KOPT-K1 (cell line): ENCODE data around the gene SYT15.
"Not testable (repeated sequence)": the region's sequence is repeated elsewhere in the genome, so short reads cannot be mapped to it uniquely, and the experiment has no call there.

Experiments
- H3K27ac ChIP-seq: fragments of 200-600 bp; sonication (generic); 2 replicates; pipeline ENCODE4 v1.5.1; 2016; ENCODE audit warnings: antibody characterized with exemption, mild to moderate bottlenecking, low read depth, low read length; ENCODE audit not compliant: poor library complexity, severe bottlenecking
- H3K36me3 ChIP-seq: fragments of 200-600 bp; sonication (generic); 2 replicates; pipeline ENCODE4 v1.5.1; 2017; ENCODE audit warnings: antibody characterized with exemption, mild to moderate bottlenecking, low read length, moderate library complexity; ENCODE audit not compliant: insufficient read depth
- H3K9me3 ChIP-seq: fragments of 200-600 bp; sonication (generic); 2 replicates; pipeline ENCODE4 v1.5.1; 2017; ENCODE audit warnings: antibody characterized with exemption, low read length, mild to moderate bottlenecking; ENCODE audit not compliant: insufficient read depth, poor library complexity, severe bottlenecking

Gene SYT15

GRCh38 chr10:46635364-46635959 is 56.5 kb downstream of the SYT15 start:
- not testable (repeated sequence) for H3K9me3 ChIP-seq, H3K36me3 ChIP-seq, H3K27ac ChIP-seq

GRCh38 chr10:46640005-46640404 is 61.1 kb downstream of the SYT15 start:
- not testable (repeated sequence) for H3K27ac ChIP-seq, H3K36me3 ChIP-seq, H3K9me3 ChIP-seq
